IPS DF 6.9 (cell line): ENCODE measurements around the gene SNRK.

Experiments used
- DNase-seq: peaks from one replicate; pipeline ENCODE4 v3.0.0-alpha.2; 2013; ENCODE audit warnings: low read depth, low spot score
- H3K27ac ChIP-seq: one replicate; pipeline ENCODE4 v1.5.1; 2013; ENCODE audit warnings: low read length, control low read depth
- H3K27me3 ChIP-seq: 2 replicates; pipeline ENCODE4 v1.6.1; 2013; ENCODE audit warnings: mild to moderate bottlenecking, low read length; ENCODE audit not compliant: control insufficient read depth, insufficient read depth
- H3K36me3 ChIP-seq: 2 replicates; pipeline ENCODE4 v1.6.1; 2013; ENCODE audit warnings: low read length; ENCODE audit not compliant: control insufficient read depth, insufficient read depth
- H3K4me1 ChIP-seq: 2 replicates; pipeline ENCODE4 v1.6.1; 2013; ENCODE audit warnings: low read length; ENCODE audit not compliant: control insufficient read depth, insufficient read depth
- H3K4me3 ChIP-seq: 2 replicates; pipeline ENCODE4 v1.5.1; 2013; ENCODE audit warnings: mild to moderate bottlenecking, low read length
- H3K9me3 ChIP-seq: 2 replicates; pipeline ENCODE4 v1.6.1; 2013; ENCODE audit warnings: low read length, inconsistent platforms; ENCODE audit not compliant: control insufficient read depth, insufficient read depth
- WGBS: extraction: QIAGEN DNeasy Blood & Tissue Kit; methylation state at CpG from one replicate; pipeline ENCODE4 v1.1.7; 2013; ENCODE audit warnings: mixed read lengths, missing lambda C conversion rate; ENCODE audit not compliant: insufficient read length, insufficient coverage; 5-methylcytosine and 5-hydroxymethylcytosine counted together

Gene SNRK

GRCh38 chr3:43286115-43286840 lies at the start of gene SNRK:
TSS of gene SNRK (plus strand) at chr3:43286540. CDS start at chr3:43303204, 16,664 bp downstream.
- H3K4me1 ChIP-seq: peaks cover 3% of the 10 kb centered on the region
- peak within 1 kb of the TSS; percentile 65 for H3K4me3 ChIP-seq
- no peaks in the 10 kb centered on the region for H3K9me3 ChIP-seq
- DNase-seq: peak; percentile 16
- H3K36me3 ChIP-seq: no peaks in the 10 kb centered on the region; the same call in 1 of the 2 replicates
- WGBS: no CpG with 5 or more reads among the region's 91 CpGs
- no peaks in the 10 kb centered on the region for H3K27me3 ChIP-seq
- H3K27ac ChIP-seq: no peak within 1 kb of the TSS

GRCh38 chr3:43238801-43239200 lies 47.5 kb upstream of the SNRK start:
- 0 out of 2 replicates have a peak, but pooled peaks cover 1% of the 10 kb centered on the region for H3K9me3 ChIP-seq
- no peaks in the 10 kb centered on the region for H3K4me1 ChIP-seq
- WGBS: 100% methylated on average over 1 of the region's 4 CpGs
- no peaks in the 10 kb centered on the region for H3K36me3 ChIP-seq
- no peaks in the 10 kb centered on the region for H3K27me3 ChIP-seq
- H3K4me3 ChIP-seq: no peak overlapping the region
- H3K27ac ChIP-seq: no peak overlapping the region
- no peak for DNase-seq

- Histone ChIP-seq H3K9me3 (0 out of 2 replicates have a peak, but pooled peaks cover 1% of the 10 kb centered on the region), H3K27ac (no peak overlapping the region), H3K4me3 (no peak overlapping the region), H3K4me1 (no peaks in the 10 kb centered on the region), H3K27me3 (no peaks in the 10 kb centered on the region), H3K36me3 (no peaks in the 10 kb centered on the region)
- DNase-seq: no peak
- WGBS: no CpG with 5 or more reads among the region's 3 CpGs
Observed at GRCh38 chr3:43239755-43240154, 46.6 kb upstream of the SNRK start.

GRCh38 chr3:43243590-43244587 lies 42.5 kb upstream of the SNRK start:
- H3K9me3 ChIP-seq: 0 out of 2 replicates have a peak, but pooled peaks cover 1% of the 10 kb centered on the region
- H3K36me3 ChIP-seq: no peaks in the 10 kb centered on the region
- no peak overlapping the region for H3K4me3 ChIP-seq
- no peak overlapping the region for H3K27ac ChIP-seq
- H3K27me3 ChIP-seq: no peaks in the 10 kb centered on the region
- no peaks in the 10 kb centered on the region for H3K4me1 ChIP-seq
- WGBS: no CpG with 5 or more reads among the region's 6 CpGs
- DNase-seq: no peak

- H3K27me3 ChIP-seq: no peaks in the 10 kb centered on the region
- DNase-seq: no peak
- H3K36me3 ChIP-seq: no peaks in the 10 kb centered on the region
- H3K27ac ChIP-seq: no peak overlapping the region
- H3K9me3 ChIP-seq: 0 out of 2 replicates have a peak, but pooled peaks cover 1% of the 10 kb centered on the region
- no peaks in the 10 kb centered on the region for H3K4me1 ChIP-seq
- no peak overlapping the region for H3K4me3 ChIP-seq
Observed at GRCh38 chr3:43244694-43245093, 41.6 kb upstream of the SNRK start.

- no peaks in the 10 kb centered on the region for H3K36me3 ChIP-seq
- no peak overlapping the region for H3K4me3 ChIP-seq
- 0 out of 2 replicates have a peak, but pooled peaks cover 1% of the 10 kb centered on the region for H3K4me1 ChIP-seq
- H3K9me3 ChIP-seq: 0 out of 2 replicates have a peak, but pooled peaks cover 1% of the 10 kb centered on the region
- H3K27ac ChIP-seq: no peak overlapping the region
- no peaks in the 10 kb centered on the region for H3K27me3 ChIP-seq
- DNase-seq: no peak
- no CpG with 5 or more reads among the region's 2 CpGs for WGBS
Observed at GRCh38 chr3:43246976-43247375, 39.4 kb upstream of the SNRK start.

- Histone ChIP-seq H3K27ac (no peak overlapping the region), H3K27me3 (no peaks in the 10 kb centered on the region)
Observed at GRCh38 chr3:43247561-43248184, 38.7 kb upstream of the SNRK start.

GRCh38 chr3:43248185-43248583 lies 38.2 kb upstream of the SNRK start:
- Histone ChIP-seq H3K4me3 (no peak overlapping the region), H3K4me1 (0 out of 2 replicates have a peak, but pooled peaks cover 1% of the 10 kb centered on the region), H3K27me3 (no peaks in the 10 kb centered on the region), H3K36me3 (no peaks in the 10 kb centered on the region), H3K9me3 (no peaks in the 10 kb centered on the region), H3K27ac (no peak overlapping the region)
- WGBS: no CpG with 5 or more reads among the region's 2 CpGs
- DNase-seq: no peak

More at GRCh38 chr3:43247561-43248184, 38.7 kb upstream of the SNRK start:
- Histone ChIP-seq H3K9me3 (0 out of 2 replicates have a peak, but pooled peaks cover 1% of the 10 kb centered on the region), H3K36me3 (no peaks in the 10 kb centered on the region), H3K4me3 (no peak overlapping the region), H3K4me1 (0 out of 2 replicates have a peak, but pooled peaks cover 1% of the 10 kb centered on the region)
- no CpG with 5 or more reads among the region's 3 CpGs for WGBS
- no peak for DNase-seq

- Histone ChIP-seq H3K9me3 (no peaks in the 10 kb centered on the region), H3K27ac (no peak overlapping the region), H3K4me3 (no peak overlapping the region), H3K4me1 (0 out of 2 replicates have a peak, but pooled peaks cover 1% of the 10 kb centered on the region), H3K36me3 (no peaks in the 10 kb centered on the region), H3K27me3 (no peaks in the 10 kb centered on the region)
- no CpG with 5 or more reads among the region's 2 CpGs for WGBS
- DNase-seq: no peak
Observed at GRCh38 chr3:43248973-43249372, 37.4 kb upstream of the SNRK start.

- DNase-seq: no peak
- Histone ChIP-seq H3K4me3 (no peak overlapping the region), H3K27ac (no peak overlapping the region), H3K9me3 (no peaks in the 10 kb centered on the region), H3K36me3 (no peaks in the 10 kb centered on the region), H3K27me3 (no peaks in the 10 kb centered on the region), H3K4me1 (0 out of 2 replicates have a peak, but pooled peaks cover 1% of the 10 kb centered on the region)
Observed at GRCh38 chr3:43249405-43249804, 36.9 kb upstream of the SNRK start.
